B cell (primary cell): ENCODE results near the gene GRID1. TPM values are rescaled to one million over a fixed set of nuclear protein-coding genes. Genes with fewer than 3 reads are reported as not detected.

ENCODE experiments used
- ATAC-seq: fragments of 200-7000 bp; cut with Tn5 transposase; one replicate; pipeline ENCODE4 v1.10.0; 2021; ENCODE audit warnings: low read depth, mild to moderate bottlenecking, moderate number of reproducible peaks, moderate library complexity
- CTCF ChIA-PET: fragments of 350-600 bp; sonication (Branson Sonifier 250); formaldehyde crosslinking; loops from one replicate; lab custom pipeline; 2021; ENCODE audit warnings: antibody characterized with exemption, inconsistent platforms; lab: Charles Lee
- POLR2A ChIA-PET: fragments of 350-600 bp; sonication (Branson Sonifier 250); formaldehyde crosslinking; loops from one replicate; lab custom pipeline; 2021; ENCODE audit warnings: antibody characterized with exemption; lab: Charles Lee
- DNase-seq: peaks from one replicate; pipeline ENCODE4 v3.0.0; 2013
- H2AFZ ChIP-seq: 2 replicates; pipeline ENCODE4 v1.6.1; 2012; ENCODE audit warnings: mild to moderate bottlenecking, low read depth, low read length; ENCODE audit not compliant: insufficient read depth, poor library complexity, severe bottlenecking
- H3K27ac ChIP-seq, 2 donors: 1 replicate in 1 of 2; 2 replicates in 1 of 2; pipeline ENCODE4 v1.5.1; 2012 to 2013; ENCODE audit warnings: low read length in 2 of 2, mild to moderate bottlenecking in 2 of 2, moderate library complexity in 1 of 2
- H3K27me3 ChIP-seq, 4 experiments: fragments of 200-600 bp in 1 of 4; sonication (generic) in 1 of 4; replicated peaks in 1 of 4; 1 replicate in 2 of 4; 2 replicates in 2 of 4; pipeline versions ENCODE4 v1.6.1 to v1.7.0; 2013 to 2016; ENCODE audit warnings: low read length in 3 of 4, mild to moderate bottlenecking in 2 of 4, mixed read lengths in 1 of 4, moderate library complexity in 1 of 4; ENCODE audit not compliant: insufficient read depth in 4 of 4, control insufficient read depth in 3 of 4; ENCODE audit errors: control extremely low read depth in 1 of 4
- H3K36me3 ChIP-seq, 2 experiments: replicated peaks in 1 of 2; 1 replicate in 1 of 2; 2 replicates in 1 of 2; pipeline versions ENCODE4 v1.6.1 to v1.7.1; 2013; ENCODE audit warnings: low read length in 1 of 2; ENCODE audit not compliant: insufficient read depth in 2 of 2, control insufficient read depth in 1 of 2; ENCODE audit errors: control extremely low read depth in 1 of 2, extremely low read depth in 1 of 2
- H3K4me1 ChIP-seq, 2 donors: fragments of 200-600 bp in 1 of 2; sonication (generic) in 1 of 2; 1 replicate in 1 of 2; 2 replicates in 1 of 2; pipeline versions ENCODE4 v1.5.1 to v1.6.1; 2013 to 2017; ENCODE audit warnings: low read length in 2 of 2; ENCODE audit not compliant: control insufficient read depth in 2 of 2, insufficient read depth in 2 of 2
- H3K4me2 ChIP-seq: replicated peaks from 2 replicates; pipeline ENCODE3; 2012; ENCODE audit warnings: mild to moderate bottlenecking, low read depth, low read length; ENCODE audit not compliant: poor library complexity, severe bottlenecking
- H3K4me3 ChIP-seq, 5 experiments: fragments of 200-600 bp in 1 of 5; sonication (generic) in 1 of 5; 1 replicate in 3 of 5; 2 replicates in 2 of 5; pipeline versions ENCODE4 v1.5.1 to v1.7.0; 2011 to 2016; ENCODE audit warnings: low read length in 4 of 5, mild to moderate bottlenecking in 4 of 5, low read depth in 2 of 5, control low read depth in 1 of 5, moderate library complexity in 1 of 5; ENCODE audit not compliant: insufficient read depth in 1 of 5; ENCODE audit errors: control extremely low read depth in 1 of 5, extremely low read depth in 1 of 5
- H3K79me2 ChIP-seq: fragments of 200-600 bp; sonication (generic); one replicate; pipeline ENCODE4 v1.6.0; 2016; ENCODE audit warnings: low read length; ENCODE audit not compliant: control insufficient read depth, insufficient read depth
- H3K9ac ChIP-seq: fragments of 200-600 bp; sonication (generic); 2 replicates; pipeline ENCODE4 v1.6.1; 2017; ENCODE audit warnings: mild to moderate bottlenecking, low read length, moderate library complexity
- H3K9me3 ChIP-seq, 3 donors: one replicate each; pipeline versions ENCODE4 v1.6.1 to v1.7.1; 2013; ENCODE audit warnings: low read length in 2 of 3; ENCODE audit not compliant: control insufficient read depth in 2 of 3, insufficient read depth in 1 of 3; ENCODE audit errors: control extremely low read depth in 1 of 3
- H4K20me1 ChIP-seq: 2 replicates; pipeline ENCODE4 v1.6.0; 2012; ENCODE audit warnings: mild to moderate bottlenecking, low read length; ENCODE audit not compliant: insufficient read depth, control insufficient read depth, poor library complexity, severe bottlenecking
- H3K27ac Mint-ChIP-seq: one replicate; pipeline ENCODE4 v1.8.0; 2021; ENCODE audit warnings: mixed read lengths
- H3K27me3 Mint-ChIP-seq: one replicate; pipeline ENCODE4 v1.8.0; 2021; ENCODE audit warnings: mixed read lengths
- H3K4me1 Mint-ChIP-seq: one replicate; pipeline ENCODE4 v1.8.0; 2021; ENCODE audit warnings: mixed read lengths
- H3K4me3 Mint-ChIP-seq: one replicate; pipeline ENCODE4 v1.8.0; 2021; ENCODE audit warnings: mixed read lengths
- H3K9me3 Mint-ChIP-seq: one replicate; pipeline ENCODE4 v1.8.0; 2022; ENCODE audit warnings: mixed read lengths; ENCODE audit not compliant: insufficient read depth
- EZH2 ChIP-seq: IDR thresholded peaks from 2 replicates; pipeline ENCODE4 v1.6.1; 2012; ENCODE audit warnings: borderline replicate concordance, low read depth, mild to moderate bottlenecking, moderate library complexity, low read length; ENCODE audit not compliant: insufficient read depth, poor library complexity, severe bottlenecking
- WGBS: methylation state at CpG from one replicate; pipeline ENCODE4 v1.1.5; 2013; ENCODE audit warnings: missing lambda C conversion rate; ENCODE audit not compliant: insufficient coverage; 5-methylcytosine and 5-hydroxymethylcytosine counted together
- intact Hi-C: fragments of 100-400 bp; cut with micrococcal nuclease; formaldehyde crosslinking; loops from one replicate; pipeline ENCODE4 v1.10.0; 2022
- polyA plus RNA-seq: library from polyadenylated mRNA; depleted of rRNA; stranded (reverse); fragments of >200 nt; gene quantifications from 2 replicates; pipeline ENCODE4 v1.2.3, GENCODE V29; 2012
- total RNA-seq, 2 donors: library from RNA; stranded (reverse); fragments of 120-200 nt in 1 of 2; gene quantifications; 1 replicate in 1 of 2; 2 replicates in 1 of 2; pipeline versions ENCODE4 v1.2.3 to v1.2.4, GENCODE V29; 2013 to 2022
- TF ChIP-seq, protein P1 (sequence below): fragments of 200-600 bp; IDR thresholded peaks from one replicate; pipeline ENCODE4 v1.8.0; 2022; ENCODE audit warnings: antibody characterized with exemption, mild to moderate bottlenecking

Gene GRID1
- total and polyA plus RNA-seq, 2 donors (not counting 1 experiment from before 2014, with no cell fraction given), result not detected

DNA sequence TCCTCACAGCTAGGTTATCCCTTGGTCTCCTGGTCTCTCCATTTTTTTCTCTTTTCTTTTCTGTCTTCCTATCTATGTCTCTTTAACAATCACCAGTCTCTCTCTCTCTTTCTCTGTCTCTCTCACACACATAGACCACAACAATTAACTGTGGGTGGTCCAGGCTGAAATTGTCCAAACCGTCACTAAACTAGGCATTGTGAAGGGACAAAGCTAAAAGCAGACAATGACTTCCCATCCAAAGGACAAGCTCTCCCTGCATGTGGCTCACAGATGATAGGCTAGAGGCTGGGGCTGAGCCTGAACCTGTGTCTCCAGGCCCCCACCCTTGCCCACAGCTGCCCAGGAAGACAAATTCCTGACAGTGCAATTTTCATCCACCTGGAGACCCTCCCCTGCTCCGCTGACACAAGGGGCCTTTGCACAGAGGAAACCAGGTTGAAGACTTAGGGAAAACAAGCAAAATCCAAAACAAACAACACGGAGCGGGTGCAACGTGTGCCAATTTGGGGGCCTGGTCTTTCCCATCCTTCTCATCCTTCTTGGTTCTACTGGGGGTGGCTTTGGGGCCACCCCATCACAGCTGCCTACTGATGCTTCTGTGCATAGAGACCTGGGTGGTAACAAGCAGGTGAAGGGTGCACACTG is 755.4 kb downstream of the GRID1 start:
- Histone ChIP-seq H3K36me3 (no peaks in the 10 kb centered on the region), H3K9me3 (no peaks in the 10 kb centered on the region), H3K9ac (no peak overlapping the region), H3K27ac (no peak overlapping the region), H3K4me2 (no peak overlapping the region), H3K4me3 (no peak overlapping the region), H3K4me1 (peaks cover 0 to 10% of the 10 kb centered on the region in 2 donors), H3K27me3 (no peaks in the 10 kb centered on the region), H3K79me2 (no peaks in the 10 kb centered on the region), H4K20me1 (no peaks in the 10 kb centered on the region), H2AFZ (no peak overlapping the region)
- Mint-ChIP-seq H3K9me3 (no peaks in the 10 kb centered on the region), H3K27me3 (no peaks in the 10 kb centered on the region), H3K4me3 (no peak overlapping the region), H3K27ac (no peak overlapping the region), H3K4me1 (peaks cover 10% of the 10 kb centered on the region)
- DNase-seq, result no peak
- 100% methylated on average over 1 of the region's 5 CpGs for WGBS
- CTCF ChIA-PET, result no interaction called here
- no peak for ATAC-seq
- no peak for TF ChIP-seq EZH2
- TF ChIP-seq, protein P1, sequence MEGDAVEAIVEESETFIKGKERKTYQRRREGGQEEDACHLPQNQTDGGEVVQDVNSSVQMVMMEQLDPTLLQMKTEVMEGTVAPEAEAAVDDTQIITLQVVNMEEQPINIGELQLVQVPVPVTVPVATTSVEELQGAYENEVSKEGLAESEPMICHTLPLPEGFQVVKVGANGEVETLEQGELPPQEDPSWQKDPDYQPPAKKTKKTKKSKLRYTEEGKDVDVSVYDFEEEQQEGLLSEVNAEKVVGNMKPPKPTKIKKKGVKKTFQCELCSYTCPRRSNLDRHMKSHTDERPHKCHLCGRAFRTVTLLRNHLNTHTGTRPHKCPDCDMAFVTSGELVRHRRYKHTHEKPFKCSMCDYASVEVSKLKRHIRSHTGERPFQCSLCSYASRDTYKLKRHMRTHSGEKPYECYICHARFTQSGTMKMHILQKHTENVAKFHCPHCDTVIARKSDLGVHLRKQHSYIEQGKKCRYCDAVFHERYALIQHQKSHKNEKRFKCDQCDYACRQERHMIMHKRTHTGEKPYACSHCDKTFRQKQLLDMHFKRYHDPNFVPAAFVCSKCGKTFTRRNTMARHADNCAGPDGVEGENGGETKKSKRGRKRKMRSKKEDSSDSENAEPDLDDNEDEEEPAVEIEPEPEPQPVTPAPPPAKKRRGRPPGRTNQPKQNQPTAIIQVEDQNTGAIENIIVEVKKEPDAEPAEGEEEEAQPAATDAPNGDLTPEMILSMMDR, result no peak
- intact Hi-C loops, result no loop called here
- POLR2A ChIA-PET, result no interaction called here

DNA sequence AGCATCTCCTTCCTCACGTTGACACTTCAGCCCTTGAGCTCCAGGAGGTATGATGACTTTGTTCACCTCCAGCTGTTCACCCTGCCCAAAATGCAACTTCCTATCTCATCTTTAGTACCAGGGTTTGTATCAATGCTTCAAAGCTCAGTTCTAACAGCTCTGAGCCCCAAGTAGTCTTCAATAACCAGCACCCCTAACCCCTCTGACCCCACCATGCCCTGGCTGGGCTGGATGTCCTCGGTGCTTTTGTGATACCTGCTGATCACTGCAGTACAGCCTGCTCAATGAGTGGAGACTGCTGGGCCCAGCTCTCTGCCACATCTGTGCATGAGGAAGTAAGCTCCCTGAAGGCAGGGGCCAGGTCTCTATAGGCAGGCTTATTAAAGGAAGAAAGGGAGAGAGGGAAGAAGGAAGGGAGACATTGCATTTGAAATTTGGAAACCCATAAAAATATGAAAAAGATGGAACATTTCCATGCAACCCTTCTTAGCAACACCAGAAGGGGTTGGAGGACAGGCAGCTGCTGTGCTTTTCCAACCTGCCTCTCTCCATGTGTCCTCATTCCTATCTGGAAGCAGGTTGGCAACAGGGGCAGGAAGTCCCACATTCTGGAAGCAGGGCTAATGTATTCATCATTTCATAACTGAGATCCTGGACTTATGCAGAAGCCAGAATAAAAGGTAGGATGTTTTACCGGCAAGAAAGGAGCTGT is 756.1 kb downstream of the GRID1 start:
- CTCF ChIA-PET, result no interaction called here

More for the DNA sequence above, 756.1 kb downstream of the GRID1 start:
- Histone ChIP-seq H3K4me2 (no peak overlapping the region), H2AFZ (no peak overlapping the region), H3K9me3 (no peaks in the 10 kb centered on the region), H3K27me3 (no peaks in the 10 kb centered on the region), H3K9ac (no peak overlapping the region), H4K20me1 (no peaks in the 10 kb centered on the region), H3K79me2 (no peaks in the 10 kb centered on the region), H3K4me3 (no peak overlapping the region), H3K4me1 (peaks cover 0 to 10% of the 10 kb centered on the region in 2 donors), H3K36me3 (no peaks in the 10 kb centered on the region), H3K27ac (no peak overlapping the region)
- H3K4me1 Mint-ChIP-seq, result peaks cover 10% of the 10 kb centered on the region
- H3K9me3 Mint-ChIP-seq, result no peaks in the 10 kb centered on the region
- no peak overlapping the region for H3K27ac Mint-ChIP-seq
- TF ChIP-seq EZH2, result no peak
- TF ChIP-seq, protein P1, result no peak
- intact Hi-C loops, result no loop called here
- POLR2A ChIA-PET, result no interaction called here
- no peaks in the 10 kb centered on the region for H3K27me3 Mint-ChIP-seq
- DNase-seq (no peak), ATAC-seq (no peak)
- WGBS, result 79% methylated on average over 3 of the region's 3 CpGs
- H3K4me3 Mint-ChIP-seq, result no peak overlapping the region
